HG02642 (cell line): Measurements from ENCODE around the gene STKLD1.
"Not testable (repeated sequence)": the region's sequence is repeated elsewhere in the genome, so short reads cannot be mapped to it uniquely, and the experiment has no call there.

Experiments
- ATAC-seq: cut with Tn5 transposase; IDR thresholded peaks from one replicate; pipeline ENCODE4 v1.9.1; 2021; ENCODE audit warnings: mild to moderate bottlenecking; ENCODE audit not compliant: unreplicated experiment, poor library complexity

The STKLD1 gene

GRCh38 chr9:133380734-133381133, 4.6 kb downstream of the STKLD1 start:
- ATAC-seq, result no peak

- no peak for ATAC-seq
Observed at GRCh38 chr9:133382507-133383141, 6.5 kb downstream of the STKLD1 start.

- ATAC-seq, result no peak
Observed at GRCh38 chr9:133383438-133383837, 7.3 kb downstream of the STKLD1 start.

- ATAC-seq, result no peak
Observed at GRCh38 chr9:133384736-133385321, 8.7 kb downstream of the STKLD1 start.

DNA sequence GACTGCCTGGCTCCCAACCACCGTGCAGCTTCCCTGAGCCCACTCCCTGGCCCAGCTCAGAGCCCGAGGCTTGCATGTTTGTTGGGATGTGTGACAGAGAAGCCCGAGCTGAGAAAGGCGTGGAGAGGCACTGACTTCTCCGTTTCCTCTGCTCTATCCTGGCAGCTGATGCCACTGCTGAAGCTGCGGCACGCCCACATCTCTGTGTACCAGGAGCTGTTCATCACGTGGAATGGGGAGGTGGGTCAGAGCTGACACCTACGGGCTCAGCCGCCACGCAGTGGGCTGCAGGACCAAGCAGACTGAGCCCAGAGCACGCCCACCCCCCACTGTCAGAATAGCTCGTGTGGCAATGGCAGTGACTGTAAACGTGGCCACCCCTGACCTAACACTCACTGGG, 9.3 kb downstream of the STKLD1 start:
- ATAC-seq, result no peak

DNA sequence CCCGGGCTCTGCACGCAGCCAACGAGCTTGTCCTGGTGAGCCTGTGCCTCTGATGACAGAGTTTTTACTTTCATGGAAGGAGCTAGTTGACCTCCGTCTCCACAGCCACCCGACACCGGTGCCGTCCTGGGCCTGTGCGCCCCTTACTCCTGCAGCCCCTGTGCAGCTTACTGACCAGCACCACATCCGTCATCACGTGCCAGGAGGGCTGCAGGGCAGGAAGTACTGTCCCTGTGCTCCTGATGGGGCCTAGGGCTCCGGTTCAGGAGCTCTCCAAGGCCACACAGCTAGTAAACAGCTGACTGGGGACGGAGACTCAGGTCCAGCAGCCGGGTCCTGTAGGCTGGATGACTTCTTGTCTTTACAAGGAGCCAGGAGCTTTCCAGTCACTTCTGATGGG, 10.2 kb downstream of the STKLD1 start:
- ATAC-seq, result no peak

- no peak for ATAC-seq
Observed at GRCh38 chr9:133387680-133388079, 11.5 kb downstream of the STKLD1 start.

- ATAC-seq, result no peak
Observed at GRCh38 chr9:133389025-133389557, 12.9 kb downstream of the STKLD1 start.

GRCh38 chr9:133389562-133389961, 13.4 kb downstream of the STKLD1 start:
- no peak for ATAC-seq

GRCh38 chr9:133390713-133391112, 14.5 kb downstream of the STKLD1 start:
- ATAC-seq, result no peak

DNA sequence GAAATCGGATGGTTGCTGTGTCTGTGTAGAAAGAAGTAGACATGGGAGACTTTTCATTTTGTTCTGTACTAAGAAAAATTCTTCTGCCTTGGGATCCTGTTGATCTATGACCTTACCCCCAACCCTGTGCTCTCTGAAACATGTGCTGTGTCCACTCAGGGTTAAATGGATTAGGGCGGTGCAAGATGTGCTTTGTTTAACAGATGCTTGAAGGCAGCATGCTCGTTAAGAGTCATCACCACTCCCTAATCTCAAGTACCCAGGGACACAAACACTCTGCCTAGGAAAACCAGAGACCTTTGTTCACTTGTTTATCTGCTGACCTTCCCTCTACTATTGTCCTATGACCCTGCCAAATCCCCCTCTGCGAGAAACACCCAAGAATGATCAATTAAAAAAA, 15.3 kb downstream of the STKLD1 start:
- ATAC-seq, result not testable (repeated sequence)

- ATAC-seq, result not testable (repeated sequence)
Observed at GRCh38 chr9:133392308-133392707, 16.1 kb downstream of the STKLD1 start.

DNA sequence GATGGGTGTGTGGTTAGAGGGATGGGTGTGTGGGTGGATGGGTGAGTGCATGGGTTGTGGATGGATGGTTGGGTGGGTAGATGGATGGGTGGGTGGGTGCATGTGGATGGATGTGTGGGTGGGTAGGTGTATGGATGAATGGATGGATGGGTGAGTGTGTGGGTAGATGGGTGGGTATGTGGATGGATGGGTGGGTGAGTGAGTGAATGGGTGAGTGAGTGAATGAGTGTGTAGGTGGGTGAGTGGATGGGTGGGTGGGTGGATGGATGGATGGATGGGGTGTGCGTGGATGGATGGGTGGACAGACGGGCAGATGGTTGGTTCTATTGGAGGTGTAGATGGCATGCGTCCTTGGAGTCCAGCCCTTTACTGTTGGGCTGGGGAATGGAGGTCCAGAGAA, 17.2 kb downstream of the STKLD1 start:
- ATAC-seq, result no peak

GRCh38 chr9:133394687-133395271, 18.6 kb downstream of the STKLD1 start:
- no peak for ATAC-seq

DNA sequence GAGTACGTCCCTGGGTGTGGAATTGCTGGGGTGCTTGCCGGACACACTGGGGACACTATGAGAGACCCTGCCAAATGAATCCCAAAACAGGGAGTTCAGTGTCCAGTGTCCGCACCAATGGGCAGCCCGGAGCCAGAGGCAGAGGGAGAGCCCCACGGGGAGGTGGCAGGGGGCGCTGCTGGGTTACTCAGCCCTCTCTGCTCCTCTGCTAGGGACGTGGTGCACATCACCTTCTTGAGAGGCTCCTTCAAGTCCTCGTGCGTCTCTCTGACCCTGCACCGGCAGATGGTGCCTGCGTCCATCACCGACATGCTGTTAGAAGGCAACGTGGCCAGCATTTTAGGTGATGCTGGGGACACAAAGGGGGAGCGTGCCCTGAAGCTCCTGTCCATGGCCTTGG, 20.8 kb downstream of the STKLD1 start:
- no peak for ATAC-seq

GRCh38 chr9:133397370-133397769, 21.2 kb downstream of the STKLD1 start:
- ATAC-seq, result no peak

DNA sequence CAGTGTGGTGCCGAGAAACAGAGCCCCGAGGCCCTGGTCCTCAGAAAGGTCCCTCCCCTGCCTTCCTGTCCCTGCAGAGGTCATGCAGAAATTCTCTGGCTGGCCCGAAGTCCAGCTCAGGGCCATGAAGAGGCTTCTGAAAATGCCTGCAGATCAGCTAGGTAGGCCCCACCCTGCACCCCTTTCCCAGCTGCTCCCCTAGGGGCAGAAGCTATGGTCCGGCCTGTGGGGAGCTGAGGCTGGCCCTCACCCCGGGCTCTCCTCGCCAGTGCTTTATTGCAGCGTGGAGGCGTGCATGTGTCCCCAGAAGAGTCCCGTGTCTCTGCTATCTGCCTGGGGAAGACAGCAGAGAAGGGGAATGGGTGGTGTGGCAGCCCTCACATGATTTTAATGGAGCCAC, 21.7 kb downstream of the STKLD1 start:
- no peak for ATAC-seq

GRCh38 chr9:133400292-133400691, 24.1 kb downstream of the STKLD1 start:
- no peak for ATAC-seq

- ATAC-seq, result no peak
Observed at GRCh38 chr9:133401588-133401987, 25.4 kb downstream of the STKLD1 start.

DNA sequence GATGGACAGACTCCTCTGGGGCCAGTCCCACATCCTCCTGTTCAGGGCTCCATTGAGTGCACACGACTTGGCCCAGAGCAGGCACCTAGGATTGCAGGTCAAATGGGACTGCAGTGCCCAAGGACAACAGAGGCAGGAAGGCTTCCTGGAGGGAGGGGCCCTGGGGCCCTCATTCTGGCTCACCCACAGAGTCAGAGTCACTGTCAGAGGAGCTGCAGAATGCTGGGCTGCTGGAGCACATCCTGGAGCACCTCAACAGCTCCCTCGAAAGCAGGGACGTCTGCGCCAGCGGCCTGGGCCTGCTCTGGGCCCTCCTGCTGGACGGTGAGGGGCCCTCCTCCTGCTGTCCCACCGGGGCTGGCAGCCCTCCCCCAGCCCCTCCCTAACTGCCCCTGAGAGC, 26.5 kb downstream of the STKLD1 start:
- no peak for ATAC-seq

DNA sequence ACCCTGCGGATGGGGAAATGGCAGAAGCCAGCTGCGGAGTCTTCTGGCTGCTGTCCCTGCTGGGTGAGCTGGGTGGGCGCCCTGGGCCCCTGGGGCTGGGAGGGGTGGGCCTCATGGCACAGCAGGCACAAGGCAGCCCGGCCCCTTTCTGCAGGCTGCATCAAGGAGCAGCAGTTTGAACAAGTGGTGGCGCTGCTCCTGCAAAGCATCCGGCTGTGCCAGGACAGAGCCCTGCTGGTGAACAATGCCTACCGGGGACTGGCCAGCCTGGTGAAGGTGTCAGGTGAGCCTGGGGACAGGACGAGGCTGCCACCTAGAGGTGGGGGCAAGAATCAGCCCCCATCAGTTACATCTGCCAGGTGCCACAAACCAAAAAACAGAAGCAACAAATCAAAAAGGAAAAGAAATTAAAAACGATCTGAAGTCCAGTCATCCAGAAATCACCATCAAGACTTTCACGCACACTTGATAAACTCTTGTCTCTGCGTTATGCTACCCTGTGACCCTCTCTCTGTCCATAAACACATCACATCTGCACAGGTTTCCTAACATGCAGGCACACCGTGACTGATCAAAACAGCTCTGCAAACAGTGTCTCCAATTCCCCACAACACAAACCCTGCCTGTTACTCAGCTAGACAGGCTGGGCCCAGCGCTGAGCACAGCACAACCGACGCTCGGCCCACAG, 27.7 kb downstream of the STKLD1 start:
- no peak for ATAC-seq
